Breast epithelium (tissue), 4 donors: ENCODE results near the gene PCK2. TPM values are rescaled to one million over a fixed set of nuclear protein-coding genes. Genes with fewer than 3 reads are reported as not detected.

Source experiments
- DNase-seq, 2 donors: peaks; one replicate each; pipeline ENCODE4 v3.0.0-alpha.2; 2019; ENCODE audit warnings: low spot score in 2 of 2
- H3K27ac ChIP-seq, 2 donors: fragments of 200-600 bp; sonication (generic) in 1 of 2; one replicate each; pipeline ENCODE4 v1.5.1; 2016 to 2019; ENCODE audit warnings: mild to moderate bottlenecking in 1 of 2
- H3K27me3 ChIP-seq, 2 donors: fragments of 200-600 bp; sonication (generic) in 1 of 2; one replicate each; pipeline versions ENCODE4 v1.5.1 to v1.6.0; 2017 to 2019; ENCODE audit warnings: control low read depth in 1 of 2, mild to moderate bottlenecking in 1 of 2
- H3K36me3 ChIP-seq: fragments of 200-600 bp; one replicate; pipeline ENCODE4 v1.5.1; 2019
- H3K4me1 ChIP-seq, 2 donors: fragments of 200-600 bp; sonication (generic); one replicate each; pipeline ENCODE4 v1.5.1; 2016 to 2019; ENCODE audit warnings: control low read depth in 1 of 2
- H3K4me3 ChIP-seq, 3 donors: fragments of 200-600 bp; sonication (generic); 1 replicate in 2 of 3; 2 replicates in 1 of 3; pipeline ENCODE4 v1.5.1; 2016 to 2019; ENCODE audit warnings: mild to moderate bottlenecking in 3 of 3, moderate library complexity in 2 of 3
- H3K9me3 ChIP-seq, 2 donors: fragments of 200-600 bp; sonication (generic) in 1 of 2; one replicate each; pipeline ENCODE4 v1.5.1; 2016 to 2019; ENCODE audit warnings: control low read depth in 1 of 2
- POLR2A ChIP-seq: fragments of 450-650 bp; IDR thresholded peaks from one replicate; pipeline ENCODE4 v1.6.1; 2016; ENCODE audit warnings: antibody characterized with exemption, mild to moderate bottlenecking, moderate library complexity
- POLR2AphosphoS5 ChIP-seq, 3 donors: sonication (generic); formaldehyde crosslinking; IDR thresholded peaks; one replicate each; pipeline ENCODE4 v1.6.1; 2017; ENCODE audit warnings: antibody characterized with exemption in 3 of 3
- intact Hi-C: fragments of 100-400 bp; cut with DNase I; formaldehyde crosslinking; loops from one replicate; pipeline ENCODE4 v1.15.1; 2023; ENCODE audit warnings: low total_unique reads
- total RNA-seq, 3 donors: library from RNA; depleted of rRNA; stranded (reverse); fragments of >200 nt; gene quantifications; one replicate each; pipeline ENCODE4 v1.1.0, GENCODE V29; 2016
- TF ChIP-seq, protein P1 (sequence below), 3 donors: fragments of 450-650 bp; IDR thresholded peaks; one replicate each; pipeline ENCODE4 v1.5.1; 2016 to 2017; ENCODE audit warnings: antibody characterized with exemption in 3 of 3, mild to moderate bottlenecking in 3 of 3, moderate library complexity in 3 of 3

PCK2 gene
- total RNA-seq, 3 donors from 2014 or later, result 20.5 to 51.5 (median 24.3) TPM

DNA sequence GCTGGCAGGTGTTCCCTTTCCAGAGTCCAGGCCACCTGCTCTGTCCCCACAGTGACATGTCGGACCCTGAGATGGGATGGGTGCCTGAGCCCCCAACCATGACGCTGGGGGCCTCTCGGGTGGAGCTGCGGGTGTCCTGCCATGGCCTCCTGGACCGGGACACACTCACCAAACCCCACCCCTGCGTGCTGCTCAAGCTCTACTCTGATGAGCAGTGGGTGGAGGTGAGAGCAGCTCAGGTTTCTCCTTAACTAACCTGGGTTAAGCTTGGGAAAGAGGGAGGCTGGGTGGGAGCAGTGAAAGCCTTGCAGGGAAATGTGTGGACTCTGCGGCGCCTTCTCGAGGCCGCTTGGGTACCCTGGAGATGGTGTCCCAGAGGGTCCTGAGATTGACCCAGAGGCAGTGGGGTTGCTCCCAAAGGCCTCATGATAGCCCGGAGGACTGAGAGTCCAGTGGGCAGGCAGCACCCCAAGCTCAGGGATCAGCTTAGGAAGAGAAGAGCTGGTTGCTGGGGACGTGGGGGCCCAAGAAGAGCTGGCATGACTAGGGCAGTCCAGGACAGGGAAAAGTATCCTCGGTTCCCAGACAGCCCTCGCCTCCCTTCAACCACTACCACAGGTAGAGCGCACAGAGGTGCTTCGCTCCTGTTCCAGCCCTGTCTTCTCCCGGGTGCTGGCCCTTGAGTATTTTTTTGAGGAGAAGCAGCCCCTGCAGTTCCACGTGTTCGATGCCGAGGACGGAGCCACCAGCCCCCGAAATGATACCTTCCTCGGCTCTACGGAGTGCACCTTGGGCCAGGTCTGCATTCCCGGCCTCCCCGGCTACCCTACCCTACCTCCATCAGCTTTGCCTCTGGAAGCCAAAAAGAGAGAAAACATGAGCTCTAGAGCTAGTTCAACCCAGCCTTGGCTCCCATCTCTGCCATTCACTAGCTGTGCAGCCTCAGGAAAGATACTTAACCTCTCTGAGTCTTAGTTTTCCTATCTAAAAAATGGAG, 20.9 kb upstream of the PCK2 start:
- Histone ChIP-seq H3K27me3 (peaks cover 0 to 6% of the 10 kb centered on the region in 2 donors), H3K4me3 (no peak overlapping the region), H3K9me3 (no peaks in the 10 kb centered on the region), H3K36me3 (no peaks in the 10 kb centered on the region), H3K27ac (no peak overlapping the region), H3K4me1 (no peaks in the 10 kb centered on the region)
- intact Hi-C loops, result loop anchor here (10.0 kb wide), 1 partner anchor 1588 kb away; no protein-coding TSS in a partner anchor
- no peak for DNase-seq
- TF ChIP-seq POLR2AphosphoS5 (IDR thresholded peaks at IDR 0.05), result no peak
- TF ChIP-seq, protein P1, sequence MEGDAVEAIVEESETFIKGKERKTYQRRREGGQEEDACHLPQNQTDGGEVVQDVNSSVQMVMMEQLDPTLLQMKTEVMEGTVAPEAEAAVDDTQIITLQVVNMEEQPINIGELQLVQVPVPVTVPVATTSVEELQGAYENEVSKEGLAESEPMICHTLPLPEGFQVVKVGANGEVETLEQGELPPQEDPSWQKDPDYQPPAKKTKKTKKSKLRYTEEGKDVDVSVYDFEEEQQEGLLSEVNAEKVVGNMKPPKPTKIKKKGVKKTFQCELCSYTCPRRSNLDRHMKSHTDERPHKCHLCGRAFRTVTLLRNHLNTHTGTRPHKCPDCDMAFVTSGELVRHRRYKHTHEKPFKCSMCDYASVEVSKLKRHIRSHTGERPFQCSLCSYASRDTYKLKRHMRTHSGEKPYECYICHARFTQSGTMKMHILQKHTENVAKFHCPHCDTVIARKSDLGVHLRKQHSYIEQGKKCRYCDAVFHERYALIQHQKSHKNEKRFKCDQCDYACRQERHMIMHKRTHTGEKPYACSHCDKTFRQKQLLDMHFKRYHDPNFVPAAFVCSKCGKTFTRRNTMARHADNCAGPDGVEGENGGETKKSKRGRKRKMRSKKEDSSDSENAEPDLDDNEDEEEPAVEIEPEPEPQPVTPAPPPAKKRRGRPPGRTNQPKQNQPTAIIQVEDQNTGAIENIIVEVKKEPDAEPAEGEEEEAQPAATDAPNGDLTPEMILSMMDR (IDR thresholded peaks at IDR 0.05), result no peak
- no peak for TF ChIP-seq POLR2A

DNA sequence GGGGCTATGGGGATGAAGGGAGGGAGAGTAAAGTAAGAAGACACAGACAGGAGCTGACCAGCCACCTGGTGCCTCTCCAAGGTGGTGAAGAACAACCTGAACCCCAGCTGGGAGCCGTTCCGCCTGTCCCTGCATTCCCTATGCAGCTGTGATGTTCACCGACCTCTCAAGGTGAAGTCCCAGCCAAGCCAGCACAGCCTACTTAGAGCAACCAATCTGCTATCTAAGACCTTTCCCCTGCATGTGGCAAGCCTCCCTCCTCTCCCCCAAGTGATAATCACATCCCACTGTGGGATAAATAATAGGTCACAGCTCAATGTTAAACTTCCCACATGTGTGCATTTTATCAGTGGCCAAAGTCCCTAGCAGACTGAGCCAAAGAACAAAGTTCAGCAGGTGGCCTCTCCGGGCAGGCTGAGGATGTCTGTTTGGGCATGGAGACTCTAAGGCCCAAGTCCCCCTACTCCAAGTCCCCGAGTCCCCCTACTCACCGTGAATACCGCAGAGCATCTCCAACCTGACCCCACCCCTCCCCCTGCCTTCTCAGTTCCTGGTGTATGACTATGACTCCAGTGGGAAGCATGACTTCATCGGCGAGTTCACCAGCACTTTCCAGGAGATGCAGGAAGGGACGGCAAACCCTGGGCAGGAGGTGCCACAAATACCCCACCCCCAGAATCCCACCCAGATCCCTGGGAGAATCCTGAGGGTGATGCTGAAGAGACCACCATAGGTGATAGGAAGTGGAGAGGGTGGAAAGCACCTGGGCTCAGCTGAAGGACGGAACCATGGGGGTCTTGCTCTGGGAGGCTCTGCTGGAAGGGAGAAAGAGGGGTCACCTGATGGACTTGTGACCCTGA, 19.3 kb upstream of the PCK2 start:
- no peaks in the 10 kb centered on the region for H3K9me3 ChIP-seq
- no peaks in the 10 kb centered on the region for H3K4me1 ChIP-seq
- TF ChIP-seq, protein P1 (IDR thresholded peaks at IDR 0.05), result no peak
- no peak for TF ChIP-seq POLR2A
- H3K36me3 ChIP-seq, result no peaks in the 10 kb centered on the region
- intact Hi-C loops, result loop anchor here (10.0 kb wide), 1 partner anchor 1590 kb away; no protein-coding TSS in a partner anchor
- no peak overlapping the region for H3K4me3 ChIP-seq
- no peak overlapping the region for H3K27ac ChIP-seq
- peaks cover 0 to 6% of the 10 kb centered on the region in 2 donors for H3K27me3 ChIP-seq
- no peak for DNase-seq

- Histone ChIP-seq H3K9me3 (no peaks in the 10 kb centered on the region), H3K4me3 (no peak overlapping the region), H3K27ac (no peak overlapping the region), H3K4me1 (no peaks in the 10 kb centered on the region), H3K36me3 (no peaks in the 10 kb centered on the region), H3K27me3 (peaks cover 0 to 6% of the 10 kb centered on the region in 2 donors)
- DNase-seq, result no peak
- intact Hi-C loops, result loop anchor here (10.0 kb wide), 1 partner anchor 1591 kb away; no protein-coding TSS in a partner anchor
- TF ChIP-seq, protein P1 (IDR thresholded peaks at IDR 0.05), result no peak
- TF ChIP-seq POLR2A (no peak), POLR2AphosphoS5 (IDR thresholded peaks at IDR 0.05) (no peak)
Measured at GRCh38 chr14:24075485-24076301, 18.4 kb upstream of the PCK2 start.

- Histone ChIP-seq H3K27me3 (peaks cover 0 to 6% of the 10 kb centered on the region in 2 donors), H3K4me1 (no peaks in the 10 kb centered on the region)
- intact Hi-C loops, result loop anchor here (10.0 kb wide), 1 partner anchor 1591 kb away; no protein-coding TSS in a partner anchor
Measured at GRCh38 chr14:24076302-24076601, 17.9 kb upstream of the PCK2 start.

More at GRCh38 chr14:24076302-24076601, 17.9 kb upstream of the PCK2 start:
- no peaks in the 10 kb centered on the region for H3K9me3 ChIP-seq
- TF ChIP-seq POLR2A, result no peak
- TF ChIP-seq, protein P1 (IDR thresholded peaks at IDR 0.05), result no peak
- no peak for TF ChIP-seq POLR2AphosphoS5 (IDR thresholded peaks at IDR 0.05)
- H3K4me3 ChIP-seq, result no peak overlapping the region
- no peak overlapping the region for H3K27ac ChIP-seq
- H3K36me3 ChIP-seq, result no peaks in the 10 kb centered on the region
- no peak for DNase-seq
